Dendritic cell treated with granulocyte-macrophage colony-stimulating factor and Interleukin-4, amounts not matched to agents 40 ng/mL and 50 ng/mL, for 4 days (primary cell): ENCODE measurements around the gene OR5H14.
"Not testable (repeated sequence)": the region's sequence is repeated elsewhere in the genome, so short reads cannot be mapped to it uniquely, and the experiment has no call there.

ENCODE experiments used
- H3K27ac Mint-ChIP-seq: one replicate; pipeline ENCODE4 v1.8.0; 2022; ENCODE audit warnings: mild to moderate bottlenecking, mixed read lengths
- H3K27me3 Mint-ChIP-seq: one replicate; pipeline ENCODE4 v1.8.0; 2022; ENCODE audit warnings: mild to moderate bottlenecking, mixed read lengths
- H3K36me3 Mint-ChIP-seq: one replicate; pipeline ENCODE4 v1.8.0; 2022; ENCODE audit warnings: low read depth, mixed read lengths
- H3K4me1 Mint-ChIP-seq: one replicate; pipeline ENCODE4 v1.8.0; 2022; ENCODE audit warnings: low read depth, mixed read lengths
- H3K4me3 Mint-ChIP-seq: one replicate; pipeline ENCODE4 v1.8.0; 2022; ENCODE audit warnings: mild to moderate bottlenecking, moderate library complexity, mixed read lengths
- H3K9me3 Mint-ChIP-seq: one replicate; pipeline ENCODE4 v1.8.0; 2022; ENCODE audit warnings: mixed read lengths
- intact Hi-C: fragments of 100-400 bp; cut with micrococcal nuclease; formaldehyde crosslinking; loops from one replicate; pipeline ENCODE4 v1.15.0; 2022

OR5H14 gene

DNA sequence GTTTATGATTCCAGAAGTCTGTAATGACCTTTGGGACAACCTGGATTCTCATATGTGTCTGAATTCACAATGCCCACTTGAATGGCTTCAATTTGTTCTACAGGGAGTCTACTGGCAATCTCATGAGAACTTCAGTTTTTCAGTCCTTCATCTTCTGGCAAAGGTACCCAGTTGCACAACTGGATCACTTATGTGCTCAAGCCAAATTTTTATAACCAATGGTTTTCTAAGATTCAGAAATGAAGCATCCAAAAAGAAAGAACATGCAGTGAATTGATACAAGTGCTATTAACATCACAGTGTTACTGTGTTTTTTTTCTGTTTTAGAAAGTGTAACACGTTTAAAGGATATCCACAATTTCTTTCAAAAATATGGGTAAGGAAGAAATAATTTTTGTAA is at the start of gene OR5H14:
Gene OR5H14, plus strand, starts transcription at position 301 of the 400 bp plus-strand sequence. CDS start 1,907 bp downstream, outside the sequence.
- no peaks in the 10 kb centered on the region for H3K4me1 Mint-ChIP-seq
- H3K27me3 Mint-ChIP-seq = no peaks in the 10 kb centered on the region
- H3K27ac Mint-ChIP-seq = no peak within 1 kb of the TSS
- no peak within 1 kb of the TSS for H3K4me3 Mint-ChIP-seq
- no peaks in the 10 kb centered on the region for H3K36me3 Mint-ChIP-seq
- intact Hi-C loops = no loop called here
- no peaks in the 10 kb centered on the region for H3K9me3 Mint-ChIP-seq

DNA sequence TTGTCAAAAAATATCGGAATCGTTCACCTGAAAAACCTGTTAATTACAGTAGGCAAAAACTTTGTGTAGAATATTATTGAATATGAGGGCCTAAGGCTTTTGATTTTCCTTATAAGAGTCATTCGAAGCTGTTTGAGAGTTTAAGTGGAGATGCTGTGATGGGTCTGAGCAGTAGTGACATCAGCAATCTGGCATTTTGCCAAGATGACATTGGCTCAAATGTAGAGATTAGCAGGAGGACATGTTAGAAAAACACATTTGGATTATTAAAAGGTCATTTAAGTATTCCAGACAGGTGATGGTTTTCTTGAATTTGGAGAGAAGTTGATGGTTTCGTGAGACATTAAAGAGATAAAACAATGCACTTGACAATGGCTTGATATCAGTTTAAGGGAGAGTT is 47.4 kb upstream of the OR5H14 start:
- no peak overlapping the region for H3K27ac Mint-ChIP-seq
- no peak overlapping the region for H3K4me3 Mint-ChIP-seq
- H3K4me1 Mint-ChIP-seq = no peaks in the 10 kb centered on the region
- H3K27me3 Mint-ChIP-seq = no peaks in the 10 kb centered on the region
- H3K36me3 Mint-ChIP-seq = no peaks in the 10 kb centered on the region
- H3K9me3 Mint-ChIP-seq = peaks cover 6% of the 10 kb centered on the region
- intact Hi-C loops = no loop called here

GRCh38 chr3:98108162-98108561 is 39.1 kb upstream of the OR5H14 start:
- H3K9me3 Mint-ChIP-seq = peaks cover 26% of the 10 kb centered on the region
- H3K4me1 Mint-ChIP-seq = no peaks in the 10 kb centered on the region
- no peak overlapping the region for H3K27ac Mint-ChIP-seq
- H3K4me3 Mint-ChIP-seq = no peak overlapping the region
- H3K27me3 Mint-ChIP-seq = no peaks in the 10 kb centered on the region
- intact Hi-C loops = no loop called here
- no peaks in the 10 kb centered on the region for H3K36me3 Mint-ChIP-seq

DNA sequence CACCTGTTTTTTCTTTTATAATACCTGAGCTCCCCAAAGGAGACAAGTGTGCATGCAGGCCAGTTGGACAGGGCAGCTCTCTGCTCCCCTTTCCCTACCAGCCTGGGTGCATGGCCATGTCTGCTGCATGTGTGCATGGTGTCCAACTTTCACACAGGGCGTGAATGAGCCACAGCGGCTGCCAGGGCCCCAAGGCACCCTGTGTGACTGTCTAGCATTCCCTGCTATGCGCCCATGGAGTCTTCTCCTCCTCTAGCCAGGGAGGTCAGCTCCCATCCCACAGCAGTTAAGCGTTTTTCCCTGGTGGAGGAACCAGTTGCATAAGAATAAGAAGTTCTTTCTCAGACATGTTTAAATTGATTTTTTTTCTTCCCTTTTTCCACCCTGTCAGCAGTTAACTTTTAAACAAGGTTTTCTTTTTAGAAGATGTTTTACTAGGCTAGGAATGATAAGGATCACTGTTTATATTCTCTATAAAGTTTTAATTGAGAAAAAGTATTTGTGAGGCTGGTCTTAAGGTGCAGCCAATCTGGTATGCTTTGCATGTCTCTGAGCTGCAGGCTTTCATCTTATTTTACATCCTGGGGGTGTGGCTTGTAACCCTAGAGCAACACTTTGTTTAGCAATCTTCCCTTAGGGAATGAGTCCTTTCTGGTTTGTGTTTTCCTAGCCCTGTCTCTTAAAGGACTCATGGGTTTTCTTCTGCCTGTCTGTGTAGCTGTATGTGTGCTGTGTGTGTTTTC is 37.3 kb upstream of the OR5H14 start:
- H3K27ac Mint-ChIP-seq = no peak overlapping the region
- intact Hi-C loops = no loop called here
- H3K4me3 Mint-ChIP-seq = no peak overlapping the region
- H3K36me3 Mint-ChIP-seq = no peaks in the 10 kb centered on the region
- no peaks in the 10 kb centered on the region for H3K4me1 Mint-ChIP-seq
- H3K9me3 Mint-ChIP-seq = peaks cover 39% of the 10 kb centered on the region
- no peaks in the 10 kb centered on the region for H3K27me3 Mint-ChIP-seq

GRCh38 chr3:98110550-98110908 is 36.8 kb upstream of the OR5H14 start:
- Mint-ChIP-seq H3K36me3 (no peaks in the 10 kb centered on the region), H3K4me3 (no peak overlapping the region), H3K27me3 (no peaks in the 10 kb centered on the region), H3K9me3 (peaks cover 39% of the 10 kb centered on the region), H3K4me1 (no peaks in the 10 kb centered on the region), H3K27ac (no peak overlapping the region)
- intact Hi-C loops = no loop called here

GRCh38 chr3:98114264-98114663 is 33.0 kb upstream of the OR5H14 start:
- H3K36me3 Mint-ChIP-seq = no peaks in the 10 kb centered on the region
- H3K27me3 Mint-ChIP-seq = no peaks in the 10 kb centered on the region
- H3K9me3 Mint-ChIP-seq = peaks cover 44% of the 10 kb centered on the region
- H3K27ac Mint-ChIP-seq = no peak overlapping the region
- no peak overlapping the region for H3K4me3 Mint-ChIP-seq
- intact Hi-C loops = no loop called here
- no peaks in the 10 kb centered on the region for H3K4me1 Mint-ChIP-seq

GRCh38 chr3:98115717-98116116 is 31.6 kb upstream of the OR5H14 start:
- Mint-ChIP-seq H3K4me3 (no peak overlapping the region), H3K27me3 (no peaks in the 10 kb centered on the region), H3K4me1 (no peaks in the 10 kb centered on the region), H3K9me3 (peaks cover 29% of the 10 kb centered on the region), H3K27ac (no peak overlapping the region), H3K36me3 (no peaks in the 10 kb centered on the region)
- intact Hi-C loops = no loop called here

DNA sequence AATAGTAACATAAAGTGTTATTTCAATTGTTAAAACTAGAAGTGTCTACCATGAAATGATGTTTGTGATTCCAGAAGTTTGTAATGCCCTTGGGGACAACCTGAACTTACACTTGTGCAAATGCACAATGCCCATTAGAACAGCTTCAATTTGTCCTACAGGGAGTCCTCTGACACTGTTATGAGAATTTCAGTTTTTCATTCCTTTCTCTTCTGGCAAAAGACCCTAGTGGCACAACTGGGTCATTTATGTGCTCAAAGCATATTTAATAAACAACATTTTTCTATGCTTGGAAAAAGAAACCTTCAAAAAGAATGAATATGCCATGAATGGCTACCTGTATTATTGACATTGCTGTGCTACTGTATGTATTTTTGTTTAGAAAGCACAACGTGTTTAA is 16.9 kb upstream of the OR5H14 start, which contains the start of gene OR5H1:
Gene OR5H1, plus strand, starts transcription at position 301 of the 400 bp plus-strand sequence. CDS start 1,977 bp downstream, outside the sequence.
- Mint-ChIP-seq H3K27ac (no peak within 1 kb of the TSS), H3K36me3 (no peaks in the 10 kb centered on the region), H3K4me1 (no peaks in the 10 kb centered on the region), H3K27me3 (no peaks in the 10 kb centered on the region), H3K4me3 (no peak within 1 kb of the TSS), H3K9me3 (peaks cover 14% of the 10 kb centered on the region)
- intact Hi-C loops = no loop called here

DNA sequence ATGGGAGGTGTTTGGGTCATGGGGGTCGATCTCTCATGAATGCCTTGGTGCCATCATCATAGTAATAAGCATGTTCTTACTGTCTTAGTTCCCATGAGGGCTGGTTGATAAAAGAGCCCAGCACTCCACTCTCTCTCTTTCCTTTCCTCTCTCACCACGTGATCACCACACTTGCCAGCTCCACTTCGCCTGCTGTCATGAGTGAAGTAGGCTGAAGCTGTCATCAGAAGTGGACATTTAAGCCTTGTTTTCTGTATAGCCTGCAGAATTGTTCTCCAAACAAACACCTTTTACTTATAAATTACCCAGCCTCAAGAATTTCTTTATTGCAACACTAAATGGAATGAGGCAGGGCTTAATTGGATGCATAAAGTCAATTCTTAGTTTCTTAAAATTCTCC is 10.6 kb upstream of the OR5H14 start:
- Mint-ChIP-seq H3K36me3 (no peaks in the 10 kb centered on the region), H3K4me1 (no peaks in the 10 kb centered on the region), H3K4me3 (no peak overlapping the region), H3K27ac (no peak overlapping the region), H3K27me3 (no peaks in the 10 kb centered on the region), H3K9me3 (no peaks in the 10 kb centered on the region)
- intact Hi-C loops = no loop called here

DNA sequence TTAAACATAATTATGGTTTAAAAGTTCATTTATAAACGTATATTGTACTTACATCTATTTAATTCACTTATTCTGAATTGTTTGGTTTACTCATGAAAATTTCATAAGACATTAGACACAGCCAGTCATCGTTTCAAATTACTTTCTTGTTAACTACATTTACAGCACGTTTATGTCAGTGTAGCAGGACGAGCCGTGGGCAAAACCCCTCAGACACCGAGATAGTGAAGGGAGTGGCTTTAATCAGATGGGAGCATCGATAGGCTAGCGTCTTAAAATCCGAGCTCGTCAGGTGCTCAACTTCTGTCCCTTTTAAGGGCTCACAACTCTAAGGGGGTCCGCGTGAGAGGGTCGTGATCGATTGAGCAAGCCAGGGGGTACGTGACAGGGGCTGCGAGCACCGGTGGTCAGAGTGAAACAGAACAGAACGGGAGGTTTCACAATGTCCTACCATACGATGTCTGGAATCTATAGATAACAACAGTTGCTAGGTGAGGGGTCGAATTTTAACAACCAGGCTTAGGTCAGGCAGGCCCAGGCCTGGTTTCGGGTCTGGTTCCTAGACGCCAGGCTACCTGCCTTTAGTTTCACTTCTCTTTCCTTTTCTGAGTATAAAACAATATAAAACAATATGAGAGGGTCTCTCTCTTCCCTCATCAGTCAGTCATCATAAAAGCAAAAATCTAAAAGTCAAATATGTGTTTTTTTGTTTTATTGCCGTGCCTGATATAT is 9.3 kb upstream of the OR5H14 start:
- not testable (repeated sequence) for H3K27ac Mint-ChIP-seq

DNA sequence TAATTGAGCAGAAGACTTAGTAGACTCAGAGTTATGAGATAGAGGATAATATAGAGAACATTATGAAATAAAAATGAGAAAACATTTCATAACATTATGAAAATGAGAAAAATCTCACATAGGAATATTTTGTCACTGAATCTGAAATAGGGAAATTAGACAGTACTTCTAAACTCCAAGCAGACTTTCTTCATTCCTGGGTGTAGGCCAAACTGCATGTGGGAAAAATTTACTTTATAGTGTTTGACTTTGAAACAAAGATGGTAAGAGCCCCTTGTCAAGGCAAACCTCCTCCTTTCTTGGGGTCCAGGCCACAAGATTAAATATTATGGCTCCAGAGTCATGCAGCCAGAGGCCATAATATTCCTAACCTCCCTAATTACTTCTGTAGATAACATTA is 6.7 kb upstream of the OR5H14 start:
- no peak overlapping the region for H3K4me3 Mint-ChIP-seq
- H3K4me1 Mint-ChIP-seq = no peaks in the 10 kb centered on the region
- H3K27ac Mint-ChIP-seq = no peak overlapping the region
- no peaks in the 10 kb centered on the region for H3K9me3 Mint-ChIP-seq
- intact Hi-C loops = no loop called here
- H3K36me3 Mint-ChIP-seq = no peaks in the 10 kb centered on the region
- no peaks in the 10 kb centered on the region for H3K27me3 Mint-ChIP-seq

More for the DNA sequence above, 9.3 kb upstream of the OR5H14 start:
- H3K27me3 Mint-ChIP-seq, H3K4me1 Mint-ChIP-seq, H3K4me3 Mint-ChIP-seq, H3K9me3 Mint-ChIP-seq, intact Hi-C loops, H3K36me3 Mint-ChIP-seq: not testable (repeated sequence)

DNA sequence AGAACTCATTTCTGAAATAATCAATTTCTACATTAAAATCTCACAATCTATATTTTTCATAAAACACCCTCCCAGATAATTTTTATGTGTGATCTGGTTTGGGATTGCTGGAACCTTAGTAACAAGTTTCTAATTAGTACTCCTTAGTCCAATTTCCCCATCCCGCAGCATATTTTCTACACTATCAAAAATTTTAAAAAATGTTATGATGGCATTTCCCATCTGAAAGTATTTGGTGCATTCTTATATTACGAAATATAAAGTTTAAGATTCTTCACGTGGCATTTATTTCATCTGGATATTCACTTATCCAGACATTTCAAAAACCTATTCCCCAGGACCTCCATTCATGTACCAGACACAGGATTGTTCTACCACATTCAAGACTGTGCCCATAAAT is 1.5 kb downstream of the OR5H14 start:
- intact Hi-C loops = no loop called here
- no peak overlapping the region for H3K4me3 Mint-ChIP-seq

DNA sequence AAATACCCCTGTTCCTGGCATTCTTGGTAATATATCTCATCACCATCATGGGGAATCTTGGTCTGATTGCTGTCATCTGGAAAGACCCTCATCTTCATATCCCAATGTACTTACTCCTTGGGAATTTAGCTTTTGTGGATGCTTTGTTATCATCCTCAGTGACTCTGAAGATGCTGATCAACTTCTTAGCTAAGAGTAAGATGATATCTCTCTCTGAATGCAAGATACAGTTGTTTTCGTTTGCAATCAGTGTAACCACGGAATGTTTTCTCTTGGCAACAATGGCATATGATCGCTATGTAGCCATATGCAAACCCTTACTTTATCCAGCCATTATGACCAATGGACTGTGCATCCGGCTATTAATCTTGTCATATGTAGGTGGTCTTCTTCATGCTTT is 2.2 kb downstream of the OR5H14 start:
- not testable (repeated sequence) for H3K9me3 Mint-ChIP-seq

More for the DNA sequence above, 1.5 kb downstream of the OR5H14 start:
- Mint-ChIP-seq H3K27ac (no peak overlapping the region), H3K27me3 (no peaks in the 10 kb centered on the region), H3K4me1 (no peaks in the 10 kb centered on the region), H3K36me3 (no peaks in the 10 kb centered on the region), H3K9me3 (no peaks in the 10 kb centered on the region)

DNA sequence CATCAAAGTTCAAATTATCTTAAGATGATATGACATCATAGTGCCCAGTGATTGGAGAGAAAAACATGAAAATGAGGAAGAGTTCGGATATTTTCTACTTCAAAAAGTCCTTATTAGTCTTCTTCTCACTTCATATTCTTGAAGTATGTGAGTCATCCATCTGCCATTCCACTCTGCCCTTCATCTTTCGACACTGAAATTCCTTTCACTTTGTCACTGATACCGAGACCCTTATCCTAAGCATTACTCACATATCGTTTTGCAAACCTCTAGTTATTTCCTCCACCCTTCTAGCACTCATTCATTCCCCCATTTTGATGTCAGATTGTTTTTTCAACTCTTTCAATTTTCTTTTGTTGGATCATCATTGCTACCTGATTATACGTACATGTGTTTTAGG is 4.0 kb downstream of the OR5H14 start:
- Mint-ChIP-seq H3K4me1 (no peaks in the 10 kb centered on the region), H3K36me3 (no peaks in the 10 kb centered on the region), H3K4me3 (no peak overlapping the region), H3K27me3 (no peaks in the 10 kb centered on the region), H3K27ac (no peak overlapping the region), H3K9me3 (no peaks in the 10 kb centered on the region)
- intact Hi-C loops = no loop called here

More for the DNA sequence above, 2.2 kb downstream of the OR5H14 start:
- intact Hi-C loops, H3K4me1 Mint-ChIP-seq, H3K4me3 Mint-ChIP-seq, H3K27me3 Mint-ChIP-seq, H3K36me3 Mint-ChIP-seq, H3K27ac Mint-ChIP-seq: not testable (repeated sequence)
